Natural killer cell treated with Interleukin-12 subunit alpha and Interleukin-12 subunit beta and Interleukin-15 and Interleukin-18, amount 100 ng/mL, for 72 hours (primary cell): Measurements from ENCODE around the gene IRGQ. TPM values are rescaled to one million over a fixed set of nuclear protein-coding genes. Genes with fewer than 3 reads are reported as not detected.
"Not testable (repeated sequence)": the region's sequence is repeated elsewhere in the genome, so short reads cannot be mapped to it uniquely, and the experiment has no call there.

Source experiments
- ATAC-seq, 2 donors: fragments of 150-1000 bp; cut with Tn5 transposase in 1 of 2; sonication (Bioruptor Pico), chemical (Tn5 transposase) in 1 of 2; 2 replicates each; pipeline ENCODE4 v1.10.0; 2021
- DNase-seq: peaks from one replicate; pipeline ENCODE4 v3.0.0; 2022; ENCODE audit warnings: low spot score
- H3K27ac Mint-ChIP-seq, 2 donors: 1 replicate in 1 of 2; 2 replicates in 1 of 2; pipeline ENCODE4 v1.8.0; 2022; ENCODE audit warnings: mixed read lengths in 2 of 2, mild to moderate bottlenecking in 1 of 2, moderate library complexity in 1 of 2
- H3K27me3 Mint-ChIP-seq, 2 donors: 1 replicate in 1 of 2; 2 replicates in 1 of 2; pipeline ENCODE4 v1.8.0; 2022; ENCODE audit warnings: mixed read lengths in 2 of 2
- H3K36me3 Mint-ChIP-seq: one replicate; pipeline ENCODE4 v1.8.0; 2022; ENCODE audit warnings: mixed read lengths
- H3K4me1 Mint-ChIP-seq, 2 donors: 1 replicate in 1 of 2; 2 replicates in 1 of 2; pipeline ENCODE4 v1.8.0; 2022; ENCODE audit warnings: low read depth in 2 of 2, mixed read lengths in 2 of 2, mild to moderate bottlenecking in 1 of 2
- H3K4me3 Mint-ChIP-seq: one replicate; pipeline ENCODE4 v1.8.0; 2022; ENCODE audit warnings: mixed read lengths
- H3K9me3 Mint-ChIP-seq: 2 replicates; pipeline ENCODE4 v1.8.0; 2022; ENCODE audit warnings: mixed read lengths
- total RNA-seq, 2 donors: library from RNA; stranded (reverse); gene quantifications; one replicate each; pipeline ENCODE4 v1.2.3, GENCODE V29; 2022

IRGQ gene
- total RNA-seq, 2 donors from 2014 or later = 36.8 to 42.6 TPM

GRCh38 chr19:43599635-43600295 is 3.8 kb upstream of the IRGQ start:
- Mint-ChIP-seq H3K9me3 (no peaks in the 10 kb centered on the region), H3K27me3 (no peaks in the 10 kb centered on the region), H3K4me3 (no peak overlapping the region), H3K36me3 (no peaks in the 10 kb centered on the region), H3K4me1 (peaks cover 22 to 29% of the 10 kb centered on the region in 2 donors), H3K27ac (no peak overlapping the region)
- DNase-seq = no peak
- ATAC-seq = no peak

GRCh38 chr19:43598445-43599240 is 2.7 kb upstream of the IRGQ start:
- Mint-ChIP-seq H3K9me3 (no peaks in the 10 kb centered on the region), H3K27ac (peak overlapping the region in 1 of 2 donors; percentile 99), H3K36me3 (peaks cover 3% of the 10 kb centered on the region), H3K27me3 (no peaks in the 10 kb centered on the region), H3K4me3 (peak overlapping the region; percentile 99), H3K4me1 (peaks cover 26 to 34% of the 10 kb centered on the region in 2 donors)
- no peak for ATAC-seq
- DNase-seq = no peak

GRCh38 chr19:43597876-43598275 is 1.9 kb upstream of the IRGQ start:
- no peak for ATAC-seq
- Mint-ChIP-seq H3K4me3 (peak overlapping the region; percentile 99), H3K4me1 (peaks cover 31 to 40% of the 10 kb centered on the region in 2 donors), H3K9me3 (no peaks in the 10 kb centered on the region), H3K36me3 (peaks cover 6% of the 10 kb centered on the region), H3K27me3 (no peaks in the 10 kb centered on the region), H3K27ac (peak overlapping the region; percentile 99 to 100)
- DNase-seq = no peak

- H3K27me3 Mint-ChIP-seq = no peaks in the 10 kb centered on the region
- peak overlapping the region; percentile 99 for H3K4me3 Mint-ChIP-seq
- peaks cover 34 to 40% of the 10 kb centered on the region in 2 donors for H3K4me1 Mint-ChIP-seq
- peaks cover 10% of the 10 kb centered on the region for H3K36me3 Mint-ChIP-seq
- peak overlapping the region; percentile 99 to 100 for H3K27ac Mint-ChIP-seq
- ATAC-seq = no peak
- DNase-seq = no peak
- no peaks in the 10 kb centered on the region for H3K9me3 Mint-ChIP-seq
Observed at GRCh38 chr19:43596842-43597461, 1.0 kb upstream of the IRGQ start.

GRCh38 chr19:43595605-43595998 is 332 bp downstream of the IRGQ start:
- H3K36me3 Mint-ChIP-seq = peaks cover 10% of the 10 kb centered on the region

GRCh38 chr19:43594710-43595604 is 977 bp downstream of the IRGQ start:
- DNase-seq (peak; percentile 82), ATAC-seq (peak; percentile 55 to 66)
- Mint-ChIP-seq H3K4me3 (peak overlapping the region; percentile 99), H3K9me3 (no peaks in the 10 kb centered on the region), H3K27me3 (no peaks in the 10 kb centered on the region), H3K36me3 (peaks cover 10% of the 10 kb centered on the region), H3K27ac (peak overlapping the region; percentile 99 to 100), H3K4me1 (peaks cover 40 to 41% of the 10 kb centered on the region in 2 donors)

More at GRCh38 chr19:43595605-43595998, 332 bp downstream of the IRGQ start:
- Mint-ChIP-seq H3K4me3 (peak overlapping the region; percentile 99), H3K9me3 (no peaks in the 10 kb centered on the region), H3K27me3 (no peaks in the 10 kb centered on the region), H3K27ac (peak overlapping the region; percentile 99 to 100), H3K4me1 (peaks cover 37 to 40% of the 10 kb centered on the region in 2 donors)
- ATAC-seq (no peak), DNase-seq (no peak)

GRCh38 chr19:43594081-43594697 is 1.7 kb downstream of the IRGQ start:
- no peaks in the 10 kb centered on the region for H3K27me3 Mint-ChIP-seq
- H3K27ac Mint-ChIP-seq = peak overlapping the region; percentile 55 to 88

GRCh38 chr19:43592800-43593350 is 3.1 kb downstream of the IRGQ start:
- Mint-ChIP-seq H3K36me3 (peaks cover 10% of the 10 kb centered on the region), H3K4me1 (peaks cover 38 to 44% of the 10 kb centered on the region in 2 donors), H3K27me3 (no peaks in the 10 kb centered on the region), H3K4me3 (peak overlapping the region; percentile 86), H3K9me3 (no peaks in the 10 kb centered on the region), H3K27ac (peak overlapping the region in 1 of 2 donors; percentile 88)
- no peak for ATAC-seq
- no peak for DNase-seq

More at GRCh38 chr19:43594081-43594697, 1.7 kb downstream of the IRGQ start:
- ATAC-seq = no peak
- DNase-seq = no peak
- H3K36me3 Mint-ChIP-seq = peaks cover 10% of the 10 kb centered on the region
- H3K9me3 Mint-ChIP-seq = no peaks in the 10 kb centered on the region
- peaks cover 45 to 46% of the 10 kb centered on the region in 2 donors for H3K4me1 Mint-ChIP-seq
- peak overlapping the region; percentile 99 for H3K4me3 Mint-ChIP-seq

- Mint-ChIP-seq H3K4me3 (no peak overlapping the region), H3K4me1 (peaks cover 31 to 37% of the 10 kb centered on the region in 2 donors), H3K36me3 (peaks cover 10% of the 10 kb centered on the region), H3K9me3 (no peaks in the 10 kb centered on the region), H3K27ac (no peak overlapping the region), H3K27me3 (no peaks in the 10 kb centered on the region)
- no peak for DNase-seq
- ATAC-seq = no peak
Observed at GRCh38 chr19:43591904-43592772, 3.8 kb downstream of the IRGQ start.

GRCh38 chr19:43589678-43590077 is 6.3 kb downstream of the IRGQ start:
- H3K27ac Mint-ChIP-seq = peak overlapping the region; percentile 46 to 50
- DNase-seq = no peak
- no peak for ATAC-seq
- H3K27me3 Mint-ChIP-seq = no peaks in the 10 kb centered on the region
- peaks cover 16 to 35% of the 10 kb centered on the region in 2 donors for H3K4me1 Mint-ChIP-seq
- H3K36me3 Mint-ChIP-seq = peaks cover 17% of the 10 kb centered on the region
- H3K4me3 Mint-ChIP-seq = no peak overlapping the region
- H3K9me3 Mint-ChIP-seq = no peaks in the 10 kb centered on the region

- H3K4me1 Mint-ChIP-seq = peaks cover 18 to 37% of the 10 kb centered on the region in 2 donors
- DNase-seq (no peak), ATAC-seq (no peak)
- H3K9me3 Mint-ChIP-seq = no peaks in the 10 kb centered on the region
- H3K4me3 Mint-ChIP-seq = no peak overlapping the region
- H3K27ac Mint-ChIP-seq = peak overlapping the region; percentile 46 to 50
- no peaks in the 10 kb centered on the region for H3K27me3 Mint-ChIP-seq
- peaks cover 17% of the 10 kb centered on the region for H3K36me3 Mint-ChIP-seq
Observed at GRCh38 chr19:43589277-43589676, 6.7 kb downstream of the IRGQ start.

GRCh38 chr19:43587029-43587428 is 8.9 kb downstream of the IRGQ start:
- H3K27ac Mint-ChIP-seq, DNase-seq, H3K36me3 Mint-ChIP-seq, ATAC-seq, H3K4me3 Mint-ChIP-seq, H3K9me3 Mint-ChIP-seq, H3K27me3 Mint-ChIP-seq: not testable (repeated sequence)
- peaks cover 10 to 28% of the 10 kb centered on the region in 2 donors for H3K4me1 Mint-ChIP-seq
